Fibroblast of lung (primary cell): ENCODE results near the gene TAOK3. TPM values are rescaled to one million over a fixed set of nuclear protein-coding genes. Genes with fewer than 3 reads are reported as not detected.

ENCODE experiments used
- DNase-seq, 2 donors: peaks; one replicate each; pipeline versions ENCODE4 v3.0.0 to v3.0.0-alpha.2; 2010; ENCODE audit warnings: low read depth in 2 of 2
- H2AFZ ChIP-seq: 2 replicates; pipeline ENCODE4 v1.5.1; 2012; ENCODE audit warnings: low read length, control low read depth, inconsistent platforms
- H3K27ac ChIP-seq: 2 replicates; pipeline ENCODE4 v1.5.1; 2011; ENCODE audit warnings: low read length, control low read depth; ENCODE audit not compliant: insufficient read depth
- H3K27me3 ChIP-seq: 2 replicates; pipeline ENCODE4 v1.5.1; 2011; ENCODE audit warnings: mild to moderate bottlenecking, low read length; ENCODE audit not compliant: control insufficient read depth, insufficient read depth
- H3K36me3 ChIP-seq: 2 replicates; pipeline ENCODE4 v1.5.1; 2011; ENCODE audit warnings: low read length; ENCODE audit not compliant: control insufficient read depth, insufficient read depth
- H3K4me1 ChIP-seq: 2 replicates; pipeline ENCODE4 v1.5.1; 2011; ENCODE audit warnings: low read length; ENCODE audit not compliant: control insufficient read depth, insufficient read depth; ENCODE audit errors: extremely low read depth
- H3K4me2 ChIP-seq: 2 replicates; pipeline ENCODE4 v1.5.1; 2011; ENCODE audit warnings: low read length, control low read depth; ENCODE audit not compliant: insufficient read depth; ENCODE audit errors: extremely low read depth
- H3K4me3 ChIP-seq, 4 experiments: fragments of 200-600 bp in 1 of 4; sonication (generic) in 1 of 4; replicated peaks in 1 of 4; 2 replicates each; pipeline ENCODE4 v1.5.1; 2011 to 2016; ENCODE audit warnings: low read length in 4 of 4, low read depth in 3 of 4, mild to moderate bottlenecking in 3 of 4, control low read depth in 2 of 4, inconsistent platforms in 1 of 4, mixed read lengths in 1 of 4; ENCODE audit not compliant: insufficient read depth in 1 of 4; ENCODE audit errors: control extremely low read depth in 1 of 4
- H3K79me2 ChIP-seq: 2 replicates; pipeline ENCODE4 v1.5.1; 2012; ENCODE audit warnings: mild to moderate bottlenecking, low read length, inconsistent platforms; ENCODE audit not compliant: control insufficient read depth, insufficient read depth
- H3K9ac ChIP-seq: 2 replicates; pipeline ENCODE4 v1.5.1; 2011; ENCODE audit warnings: mild to moderate bottlenecking, low read length, control low read depth; ENCODE audit not compliant: insufficient read depth
- H3K9me3 ChIP-seq: 2 replicates; pipeline ENCODE4 v1.5.1; 2012; ENCODE audit warnings: low read depth, low read length; ENCODE audit not compliant: control insufficient read depth, insufficient read depth
- H4K20me1 ChIP-seq: 2 replicates; pipeline ENCODE4 v1.5.1; 2011; ENCODE audit warnings: low read length; ENCODE audit not compliant: control insufficient read depth, insufficient read depth; ENCODE audit errors: extremely low read depth
- EZH2 ChIP-seq: IDR thresholded peaks from 2 replicates; pipeline ENCODE4 v1.5.1; 2012; ENCODE audit warnings: low read length, control low read depth, mild to moderate bottlenecking; ENCODE audit errors: missing control alignments
- polyA plus RNA-seq, 2 donors: library from polyadenylated mRNA; depleted of rRNA in 1 of 2; stranded (reverse) in 1 of 2; unstranded in 1 of 2; fragments of >200 nt; gene quantifications; 2 replicates each; pipeline ENCODE4 v1.2.1, GENCODE V29; 2011 to 2012; ENCODE audit warnings: missing spikeins in 1 of 2
- total RNA-seq: library from RNA; depleted of rRNA; stranded (reverse); fragments of >200 nt; gene quantifications from 2 replicates; pipeline ENCODE4 v1.2.1, GENCODE V29; 2014
- TF ChIP-seq, protein P1 (sequence below), 2 donors: IDR thresholded peaks in 1 of 2; conservative IDR thresholded peaks in 1 of 2; 1 replicate in 1 of 2; 2 replicates in 1 of 2; pipeline ENCODE4 v1.5.1; 2011 to 2012; ENCODE audit warnings: low read length in 2 of 2, control low read depth in 1 of 2, inconsistent platforms in 1 of 2, low read depth in 1 of 2, mild to moderate bottlenecking in 1 of 2

TAOK3 gene
- total and polyA plus RNA-seq, 2 donors (not counting 1 experiment from before 2014, with no cell fraction given) = 64.7 to 97.4 TPM

DNA sequence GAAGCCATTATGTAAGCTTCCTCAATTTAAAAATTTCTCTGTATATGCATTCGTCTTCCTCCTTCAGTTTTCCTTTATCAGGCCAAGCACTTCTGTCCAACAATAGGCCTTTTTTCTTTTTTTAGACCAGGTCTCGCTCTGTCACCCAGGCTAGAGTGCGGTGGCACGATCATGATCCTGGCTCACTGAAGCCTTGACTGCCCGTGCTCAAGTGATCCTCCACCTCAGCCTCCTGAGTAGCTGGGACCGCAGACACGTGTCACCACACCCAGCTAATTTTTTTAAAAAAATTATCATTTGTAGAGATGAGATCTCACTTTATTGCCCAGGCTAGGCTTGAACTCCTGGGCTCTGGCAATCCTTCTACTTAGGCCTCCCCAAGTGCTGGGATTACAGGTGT, 25.8 kb downstream of the TAOK3 start:
- Histone ChIP-seq H2AFZ (no peak overlapping the region), H3K4me1 (no peaks in the 10 kb centered on the region), H3K4me3 (no peak overlapping the region), H3K79me2 (peaks cover 50% of the 10 kb centered on the region), H4K20me1 (no peaks in the 10 kb centered on the region), H3K27me3 (no peaks in the 10 kb centered on the region), H3K9me3 (no peaks in the 10 kb centered on the region), H3K27ac (no peak overlapping the region), H3K9ac (no peak overlapping the region), H3K36me3 (no peaks in the 10 kb centered on the region), H3K4me2 (no peak overlapping the region)
- no peak for DNase-seq
- TF ChIP-seq, protein P1, sequence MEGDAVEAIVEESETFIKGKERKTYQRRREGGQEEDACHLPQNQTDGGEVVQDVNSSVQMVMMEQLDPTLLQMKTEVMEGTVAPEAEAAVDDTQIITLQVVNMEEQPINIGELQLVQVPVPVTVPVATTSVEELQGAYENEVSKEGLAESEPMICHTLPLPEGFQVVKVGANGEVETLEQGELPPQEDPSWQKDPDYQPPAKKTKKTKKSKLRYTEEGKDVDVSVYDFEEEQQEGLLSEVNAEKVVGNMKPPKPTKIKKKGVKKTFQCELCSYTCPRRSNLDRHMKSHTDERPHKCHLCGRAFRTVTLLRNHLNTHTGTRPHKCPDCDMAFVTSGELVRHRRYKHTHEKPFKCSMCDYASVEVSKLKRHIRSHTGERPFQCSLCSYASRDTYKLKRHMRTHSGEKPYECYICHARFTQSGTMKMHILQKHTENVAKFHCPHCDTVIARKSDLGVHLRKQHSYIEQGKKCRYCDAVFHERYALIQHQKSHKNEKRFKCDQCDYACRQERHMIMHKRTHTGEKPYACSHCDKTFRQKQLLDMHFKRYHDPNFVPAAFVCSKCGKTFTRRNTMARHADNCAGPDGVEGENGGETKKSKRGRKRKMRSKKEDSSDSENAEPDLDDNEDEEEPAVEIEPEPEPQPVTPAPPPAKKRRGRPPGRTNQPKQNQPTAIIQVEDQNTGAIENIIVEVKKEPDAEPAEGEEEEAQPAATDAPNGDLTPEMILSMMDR (conservative IDR thresholded peaks at IDR 0.05 in 1 of 2, IDR thresholded peaks at IDR 0.05 in 1 of 2; ENCODE audit: low read depth in 1 of 2, low read length in 2 of 2) = no peak
- no peak for TF ChIP-seq EZH2

DNA sequence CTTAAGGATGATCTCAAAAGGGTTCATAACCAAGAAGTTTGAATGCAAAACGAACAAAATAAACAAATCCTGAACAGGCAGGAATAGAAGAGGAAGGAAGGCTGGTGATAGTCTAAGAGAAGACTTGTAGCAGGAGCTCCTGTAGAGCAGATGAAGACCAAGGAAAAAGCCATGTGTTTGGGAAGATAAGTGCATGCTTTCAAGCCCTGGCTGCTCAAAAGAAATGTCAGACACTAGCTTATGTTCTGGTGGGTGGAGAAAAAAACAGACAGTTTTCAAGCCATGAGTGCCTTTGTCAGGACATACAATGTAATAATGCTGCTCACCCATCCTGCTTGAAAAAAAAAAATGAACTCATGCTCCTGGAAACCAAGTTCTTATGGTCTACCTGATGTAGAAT, 27.4 kb downstream of the TAOK3 start:
- no peaks in the 10 kb centered on the region for H3K36me3 ChIP-seq
- H3K9me3 ChIP-seq = no peaks in the 10 kb centered on the region
- H3K27me3 ChIP-seq = no peaks in the 10 kb centered on the region
- peaks cover 53% of the 10 kb centered on the region for H3K79me2 ChIP-seq
- no peak overlapping the region for H3K9ac ChIP-seq
- H3K4me3 ChIP-seq = no peak overlapping the region
- H3K4me1 ChIP-seq = no peaks in the 10 kb centered on the region
- no peak overlapping the region for H3K27ac ChIP-seq
- DNase-seq = no peak
- no peaks in the 10 kb centered on the region for H4K20me1 ChIP-seq
- no peak overlapping the region for H2AFZ ChIP-seq
- no peak for TF ChIP-seq EZH2
- TF ChIP-seq, protein P1 (conservative IDR thresholded peaks at IDR 0.05 in 1 of 2, IDR thresholded peaks at IDR 0.05 in 1 of 2; ENCODE audit: low read depth in 1 of 2, low read length in 2 of 2) = no peak
- no peak overlapping the region for H3K4me2 ChIP-seq

DNA sequence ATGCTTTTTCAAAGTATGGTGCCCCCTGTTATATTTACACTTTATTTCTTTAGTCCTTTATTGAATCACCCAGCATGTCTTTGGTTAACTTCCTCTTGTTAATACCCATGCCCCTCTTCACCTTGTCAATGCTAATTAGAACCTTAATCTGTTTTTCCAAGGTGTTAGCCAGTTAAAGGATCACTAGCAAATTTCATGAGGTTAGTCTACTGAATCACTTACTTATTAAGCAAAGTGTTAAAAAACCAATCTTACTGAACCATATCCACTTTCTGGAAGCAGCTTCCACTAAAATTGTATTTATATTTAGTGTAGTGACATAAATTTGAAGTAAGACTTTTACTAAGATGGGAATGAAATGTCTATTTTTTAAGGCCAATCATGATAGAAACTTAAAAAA, 27.9 kb downstream of the TAOK3 start:
- TF ChIP-seq EZH2 = no peak
- TF ChIP-seq, protein P1 (conservative IDR thresholded peaks at IDR 0.05 in 1 of 2, IDR thresholded peaks at IDR 0.05 in 1 of 2; ENCODE audit: low read depth in 1 of 2, low read length in 2 of 2) = no peak
- H4K20me1 ChIP-seq = no peaks in the 10 kb centered on the region
- H2AFZ ChIP-seq = no peak overlapping the region
- DNase-seq = no peak
- no peaks in the 10 kb centered on the region for H3K36me3 ChIP-seq
- no peak overlapping the region for H3K4me3 ChIP-seq
- no peak overlapping the region for H3K9ac ChIP-seq
- peaks cover 52% of the 10 kb centered on the region for H3K79me2 ChIP-seq
- no peaks in the 10 kb centered on the region for H3K27me3 ChIP-seq
- H3K9me3 ChIP-seq = no peaks in the 10 kb centered on the region
- H3K4me1 ChIP-seq = no peaks in the 10 kb centered on the region
- H3K4me2 ChIP-seq = no peak overlapping the region
- H3K27ac ChIP-seq = no peak overlapping the region
